ENCODE results near the gene FOXC2. TPM values are rescaled to one million over a fixed set of nuclear protein-coding genes. Genes with fewer than 3 reads are reported as not detected.

The FOXC2 gene
- total and polyA plus RNA-seq, 2 donors (not counting 3 experiments of a cell fraction or from before 2014, with no cell fraction given): 7.7 to 44.0 TPM

DNA sequence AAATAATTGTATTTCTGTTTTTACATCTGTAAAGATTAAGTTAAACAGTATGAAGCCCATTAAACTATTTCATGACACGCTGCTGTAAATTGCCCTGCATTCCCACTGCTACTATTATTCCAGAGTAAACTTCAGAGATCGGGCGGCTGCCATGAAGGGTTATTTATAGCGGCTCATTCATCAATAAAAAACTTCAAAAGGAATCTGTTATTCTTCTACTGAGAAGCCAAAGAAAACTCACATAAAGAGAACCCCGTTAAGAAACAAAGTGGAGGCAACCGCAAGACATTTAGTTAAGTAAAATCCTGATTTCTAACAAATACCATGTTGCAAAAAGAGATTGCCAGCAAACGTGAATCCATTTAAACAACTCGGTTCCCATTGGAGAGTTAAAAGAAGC is 28.1 kb downstream of the FOXC2 start:
- Histone ChIP-seq H3K27me3 (ENCODE audit: control insufficient read depth in 2 of 2, insufficient read depth in 2 of 2, low read length in 2 of 2) (no peaks in the 10 kb centered on the region), H3K9me3 (replicated peaks; ENCODE audit: control insufficient read depth, insufficient read depth, low read length) (no peaks in the 10 kb centered on the region), H3K4me1 (ENCODE audit: control insufficient read depth, extremely low read depth, insufficient read depth, low read length) (peaks cover 17% of the 10 kb centered on the region), H3K27ac (ENCODE audit: insufficient read depth, low read depth, low read length) (no peak overlapping the region), H3K79me2 (ENCODE audit: control insufficient read depth, insufficient read depth, low read length) (no peaks in the 10 kb centered on the region), H3K4me2 (ENCODE audit: insufficient read depth, low read length) (no peak overlapping the region), H3K4me3 (replicated peaks in 1 of 3; ENCODE audit: insufficient read depth in 1 of 3, low read depth in 1 of 3, low read length in 3 of 3) (no peak overlapping the region), H3K9ac (replicated peaks; ENCODE audit: extremely low read depth, insufficient read depth, low read length) (no peak overlapping the region), H4K20me1 (replicated peaks; ENCODE audit: control insufficient read depth, extremely low read depth, insufficient read depth, low read length) (no peaks in the 10 kb centered on the region), H2AFZ (ENCODE audit: low read depth, low read length) (no peak overlapping the region), H3K36me3 (ENCODE audit: control insufficient read depth in 2 of 2, extremely low read depth in 1 of 2, insufficient read depth in 2 of 2, low read length in 2 of 2) (no peaks in the 10 kb centered on the region), H3K9me1 (replicated peaks; ENCODE audit: control insufficient read depth, extremely low read depth, insufficient read depth, low read length) (no peaks in the 10 kb centered on the region)
- ChIA-PET CTCF (no interaction called here), POLR2A (no interaction called here)
- intact Hi-C loops (cut with micrococcal nuclease): no loop called here
- dilution Hi-C loops (cut with MboI; ENCODE audit: extremely low pct_ligation_motif_present, low sequenced_read_pairs): no loop called here
- DNase-seq (ENCODE audit: low read depth, low spot score) (no peak), FAIRE-seq (no peak)
- no TSS peak for BruUV-seq (replicated peaks)
- TF ChIP-seq, protein P1, sequence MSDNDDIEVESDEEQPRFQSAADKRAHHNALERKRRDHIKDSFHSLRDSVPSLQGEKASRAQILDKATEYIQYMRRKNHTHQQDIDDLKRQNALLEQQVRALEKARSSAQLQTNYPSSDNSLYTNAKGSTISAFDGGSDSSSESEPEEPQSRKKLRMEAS (IDR thresholded peaks at IDR 0.05; ENCODE audit: insufficient read depth, insufficient read length): no peak
- TF ChIP-seq POLR2AphosphoS5 (IDR thresholded peaks at IDR 0.05; ENCODE audit: insufficient read depth, low read depth, low read length): no peak
- TF ChIP-seq JUN (IDR thresholded peaks at IDR 0.05; ENCODE audit: borderline replicate concordance, insufficient read depth, insufficient read length, low read depth): no peak
- TF ChIP-seq MYC (IDR thresholded peaks at IDR 0.05; ENCODE audit: low read depth, low read length): no peak
- TF ChIP-seq, protein P2, sequence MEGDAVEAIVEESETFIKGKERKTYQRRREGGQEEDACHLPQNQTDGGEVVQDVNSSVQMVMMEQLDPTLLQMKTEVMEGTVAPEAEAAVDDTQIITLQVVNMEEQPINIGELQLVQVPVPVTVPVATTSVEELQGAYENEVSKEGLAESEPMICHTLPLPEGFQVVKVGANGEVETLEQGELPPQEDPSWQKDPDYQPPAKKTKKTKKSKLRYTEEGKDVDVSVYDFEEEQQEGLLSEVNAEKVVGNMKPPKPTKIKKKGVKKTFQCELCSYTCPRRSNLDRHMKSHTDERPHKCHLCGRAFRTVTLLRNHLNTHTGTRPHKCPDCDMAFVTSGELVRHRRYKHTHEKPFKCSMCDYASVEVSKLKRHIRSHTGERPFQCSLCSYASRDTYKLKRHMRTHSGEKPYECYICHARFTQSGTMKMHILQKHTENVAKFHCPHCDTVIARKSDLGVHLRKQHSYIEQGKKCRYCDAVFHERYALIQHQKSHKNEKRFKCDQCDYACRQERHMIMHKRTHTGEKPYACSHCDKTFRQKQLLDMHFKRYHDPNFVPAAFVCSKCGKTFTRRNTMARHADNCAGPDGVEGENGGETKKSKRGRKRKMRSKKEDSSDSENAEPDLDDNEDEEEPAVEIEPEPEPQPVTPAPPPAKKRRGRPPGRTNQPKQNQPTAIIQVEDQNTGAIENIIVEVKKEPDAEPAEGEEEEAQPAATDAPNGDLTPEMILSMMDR (IDR thresholded peaks at IDR 0.05; ENCODE audit: extremely low read depth in 1 of 2, insufficient read depth in 1 of 2, low read depth in 1 of 2, low read length in 2 of 2): no peak
- TF ChIP-seq FOS (IDR thresholded peaks at IDR 0.05; ENCODE audit: borderline replicate concordance, insufficient read depth, low read length): no peak
- TF ChIP-seq GATA2 (IDR thresholded peaks at IDR 0.05; ENCODE audit: insufficient read depth, insufficient read length, low read depth, low read length): no peak
- no peak for TF ChIP-seq EZH2 (IDR thresholded peaks at IDR 0.05; ENCODE audit: borderline replicate concordance, low read depth, low read length, severe bottlenecking)
- no peak for TF ChIP-seq POLR2A (IDR thresholded peaks at IDR 0.05; ENCODE audit: low read depth, low read length)

Data from endothelial cell of umbilical vein (primary cell).